GM06990 (cell line): ENCODE data around the gene CCDC187.

ENCODE experiments used
- DNase-seq: peaks from one replicate; pipeline ENCODE4 v3.0.0-alpha.2; 2011; ENCODE audit not compliant: insufficient read length; ENCODE audit errors: extremely low read depth
- H3K27me3 ChIP-seq: replicated peaks from 2 replicates; pipeline ENCODE4 v1.6.0; 2011; ENCODE audit warnings: low read length; ENCODE audit not compliant: control insufficient read depth, insufficient read depth
- H3K36me3 ChIP-seq: 2 replicates; pipeline ENCODE4 v1.5.1; 2011; ENCODE audit warnings: low read length; ENCODE audit not compliant: control insufficient read depth, insufficient read depth
- H3K4me3 ChIP-seq: replicated peaks from 2 replicates; pipeline ENCODE4 v1.5.1; 2011; ENCODE audit warnings: low read depth, mild to moderate bottlenecking, control low read depth, low read length
- TF ChIP-seq, protein P1 (sequence below): IDR thresholded peaks from 2 replicates; pipeline ENCODE4 v1.5.1; 2011; ENCODE audit warnings: low read length, control low read depth, mild to moderate bottlenecking, inconsistent platforms; ENCODE audit not compliant: insufficient read depth, poor library complexity, severe bottlenecking

CCDC187 gene

DNA sequence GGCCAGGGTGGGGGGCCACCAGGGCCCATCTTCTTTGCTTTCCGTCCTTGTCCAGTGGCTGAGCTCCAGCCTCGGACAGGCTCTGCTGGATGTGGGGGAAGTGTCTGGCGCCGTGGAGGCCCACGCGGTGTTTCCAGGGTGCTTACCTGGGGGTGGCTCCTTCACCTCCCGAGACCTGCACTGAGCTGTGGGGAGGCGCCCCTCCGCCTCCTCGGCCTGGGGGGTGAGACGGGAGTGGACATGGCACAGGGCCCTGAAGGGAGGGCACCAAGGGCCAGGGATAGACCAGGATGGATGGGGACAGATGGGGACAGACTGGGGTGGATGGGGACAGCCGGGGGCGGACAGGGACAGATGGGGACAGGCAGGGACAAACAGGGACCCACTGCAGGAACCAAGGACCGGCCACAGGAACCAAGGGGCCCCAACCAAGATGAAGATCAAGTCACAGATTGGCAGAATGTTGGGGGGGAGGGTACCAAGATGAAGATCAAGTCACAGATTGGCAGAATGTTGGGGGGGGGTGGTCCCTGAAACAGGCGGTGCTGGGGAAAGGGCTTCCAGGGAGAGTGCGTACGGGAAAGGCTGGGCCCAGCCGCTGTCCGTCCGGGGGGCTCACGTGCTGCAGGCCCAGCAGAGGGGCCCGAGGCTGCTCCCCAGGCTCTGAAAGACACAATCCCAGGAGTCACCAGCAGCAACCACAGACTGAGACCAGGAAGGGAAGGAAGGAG, 44.9 kb downstream of the CCDC187 start:
- no peak for DNase-seq
- Histone ChIP-seq H3K36me3 (no peaks in the 10 kb centered on the region), H3K27me3 (no peaks in the 10 kb centered on the region; the same call in 1 of the 2 replicates), H3K4me3 (no peak overlapping the region)
- TF ChIP-seq, protein P1, sequence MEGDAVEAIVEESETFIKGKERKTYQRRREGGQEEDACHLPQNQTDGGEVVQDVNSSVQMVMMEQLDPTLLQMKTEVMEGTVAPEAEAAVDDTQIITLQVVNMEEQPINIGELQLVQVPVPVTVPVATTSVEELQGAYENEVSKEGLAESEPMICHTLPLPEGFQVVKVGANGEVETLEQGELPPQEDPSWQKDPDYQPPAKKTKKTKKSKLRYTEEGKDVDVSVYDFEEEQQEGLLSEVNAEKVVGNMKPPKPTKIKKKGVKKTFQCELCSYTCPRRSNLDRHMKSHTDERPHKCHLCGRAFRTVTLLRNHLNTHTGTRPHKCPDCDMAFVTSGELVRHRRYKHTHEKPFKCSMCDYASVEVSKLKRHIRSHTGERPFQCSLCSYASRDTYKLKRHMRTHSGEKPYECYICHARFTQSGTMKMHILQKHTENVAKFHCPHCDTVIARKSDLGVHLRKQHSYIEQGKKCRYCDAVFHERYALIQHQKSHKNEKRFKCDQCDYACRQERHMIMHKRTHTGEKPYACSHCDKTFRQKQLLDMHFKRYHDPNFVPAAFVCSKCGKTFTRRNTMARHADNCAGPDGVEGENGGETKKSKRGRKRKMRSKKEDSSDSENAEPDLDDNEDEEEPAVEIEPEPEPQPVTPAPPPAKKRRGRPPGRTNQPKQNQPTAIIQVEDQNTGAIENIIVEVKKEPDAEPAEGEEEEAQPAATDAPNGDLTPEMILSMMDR, result no peak

DNA sequence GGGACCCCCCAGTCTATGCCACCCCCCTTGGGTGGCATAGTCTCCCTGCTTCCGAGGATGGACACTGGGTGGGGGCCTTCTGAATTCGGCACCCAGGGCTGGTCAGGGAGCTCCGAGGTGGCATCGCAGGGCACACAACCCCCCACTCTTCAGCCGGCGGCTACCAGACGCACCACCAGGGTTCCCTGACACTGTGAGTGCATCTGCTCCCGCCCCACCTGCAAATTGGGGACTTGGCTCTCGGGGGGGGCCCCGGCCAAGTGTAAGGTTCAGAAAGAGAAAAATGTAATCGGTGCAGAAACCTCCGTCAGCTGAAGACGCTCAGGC, 45.6 kb downstream of the CCDC187 start:
- Histone ChIP-seq H3K27me3 (no peaks in the 10 kb centered on the region; the same call in 1 of the 2 replicates), H3K4me3 (no peak overlapping the region), H3K36me3 (no peaks in the 10 kb centered on the region)
- TF ChIP-seq, protein P1, result no peak
- no peak for DNase-seq

DNA sequence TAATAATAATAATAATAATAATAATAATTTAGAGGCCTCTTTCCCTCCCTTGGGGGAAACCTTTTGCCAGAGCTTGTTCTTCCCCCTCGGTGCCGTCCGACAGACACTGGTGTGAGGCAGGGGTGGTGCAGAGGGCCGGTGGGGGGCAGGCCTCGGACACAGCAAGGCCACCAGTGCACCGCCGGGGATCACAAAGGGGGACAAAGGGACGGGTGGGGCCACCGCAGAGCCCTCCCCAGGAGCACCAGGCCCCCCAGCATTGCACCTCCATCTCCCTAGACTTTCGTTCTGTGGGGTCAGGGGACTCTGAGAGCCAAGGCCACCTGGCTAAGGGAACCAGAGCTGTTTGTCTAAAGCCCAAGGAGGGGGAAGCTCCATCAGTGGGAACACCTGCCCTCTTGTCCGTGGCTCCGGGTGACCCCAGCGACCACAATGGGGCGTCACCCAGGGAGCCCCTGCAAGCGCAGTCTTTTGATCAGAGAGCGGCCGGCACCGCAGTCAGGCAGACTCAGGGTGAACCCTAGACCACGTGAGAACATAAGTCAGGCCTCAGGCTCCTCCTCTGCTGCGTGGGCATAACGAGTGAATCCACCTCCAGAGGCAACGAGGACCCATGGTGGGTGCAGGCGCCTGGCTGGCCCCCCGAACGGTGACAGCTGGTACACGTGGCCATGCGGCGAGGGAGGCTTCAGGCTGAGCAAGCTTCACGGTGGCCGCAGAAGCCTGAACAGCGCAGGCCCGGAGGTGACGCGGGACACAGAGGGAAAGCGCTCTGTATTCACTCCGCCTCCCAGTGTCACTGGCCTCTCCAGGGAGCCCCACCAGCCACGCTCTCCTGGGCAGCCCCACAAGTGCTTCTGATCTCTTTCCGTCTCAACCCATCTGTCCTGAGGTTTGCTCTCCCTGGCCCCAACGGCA, 46.3 kb downstream of the CCDC187 start:
- DNase-seq, result no peak
- Histone ChIP-seq H3K36me3 (no peaks in the 10 kb centered on the region), H3K27me3 (no peaks in the 10 kb centered on the region; the same call in 1 of the 2 replicates), H3K4me3 (no peak overlapping the region)
- TF ChIP-seq, protein P1, result no peak

DNA sequence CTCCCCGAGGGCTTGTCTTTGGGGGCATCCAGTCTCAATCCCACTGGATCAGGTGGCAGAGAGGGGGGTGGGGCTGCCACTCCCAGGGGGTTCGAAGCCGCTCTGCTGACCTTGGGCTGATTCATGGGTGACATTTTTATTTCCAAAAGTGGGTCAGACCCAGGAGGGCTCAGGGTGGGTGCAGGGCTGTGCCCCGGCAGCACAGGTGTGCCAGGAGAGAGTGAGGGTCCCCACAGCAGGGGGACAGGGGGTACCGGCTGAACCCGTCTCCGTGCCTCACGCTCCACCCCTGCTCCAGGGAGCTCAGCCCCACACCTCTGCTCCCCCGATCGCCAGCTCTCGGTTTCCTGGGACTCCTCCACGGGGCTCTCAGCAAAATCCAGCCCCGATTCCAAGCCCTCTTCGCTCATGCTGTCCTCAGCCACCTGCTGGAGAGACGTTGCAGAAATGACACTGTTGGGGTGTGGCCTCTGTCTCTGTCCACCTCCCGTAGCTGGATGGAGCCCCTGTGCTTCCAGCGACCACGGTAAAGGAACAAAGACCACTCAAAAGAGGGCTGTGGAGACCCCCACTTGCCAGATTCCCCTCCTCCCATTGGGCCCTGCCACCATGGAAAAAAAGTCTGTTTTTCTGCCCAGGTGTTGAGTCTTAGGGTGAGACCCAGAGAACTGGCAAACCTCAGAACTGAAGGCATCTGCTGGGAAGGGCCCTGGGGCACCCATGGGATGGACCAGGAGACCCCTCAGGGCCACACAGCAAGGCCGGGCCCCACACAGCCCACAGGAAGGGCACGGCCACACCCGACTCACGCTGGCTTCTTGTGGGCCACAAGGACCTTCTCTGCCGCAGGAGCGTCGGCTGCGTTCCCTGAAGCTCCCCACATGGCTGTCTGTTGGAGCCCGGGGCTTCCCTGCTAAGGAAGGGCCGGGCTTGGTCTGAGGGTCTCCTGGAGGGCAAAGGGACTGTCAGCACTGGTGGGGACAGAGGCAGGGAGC, 47.7 kb downstream of the CCDC187 start:
- TF ChIP-seq, protein P1, result peak; percentile 23
- H3K4me3 ChIP-seq, result no peak overlapping the region
- H3K27me3 ChIP-seq, result no peaks in the 10 kb centered on the region; the same call in 1 of the 2 replicates
- no peak for DNase-seq
- H3K36me3 ChIP-seq, result no peaks in the 10 kb centered on the region

DNA sequence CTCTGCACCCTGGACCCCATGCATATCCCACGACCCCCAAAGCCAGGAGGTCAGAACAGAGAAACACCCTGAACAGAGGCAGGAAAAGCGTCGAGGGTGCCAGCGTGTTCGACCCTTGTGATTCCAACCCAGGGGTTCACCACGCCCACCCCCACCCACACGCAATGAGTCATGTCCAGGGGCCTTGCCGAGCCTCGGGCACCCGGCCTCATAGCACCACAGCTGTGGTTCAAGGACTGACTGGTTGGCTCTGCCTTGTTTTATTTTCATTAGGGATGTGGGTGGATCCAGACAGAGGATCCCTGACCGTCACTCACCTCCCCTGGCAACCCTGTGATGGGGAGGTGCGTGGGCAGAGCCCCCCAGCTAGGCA, 48.7 kb downstream of the CCDC187 start:
- no peaks in the 10 kb centered on the region; the same call in 1 of the 2 replicates for H3K27me3 ChIP-seq
- no peak for DNase-seq
- H3K36me3 ChIP-seq, result no peaks in the 10 kb centered on the region
- H3K4me3 ChIP-seq, result no peak overlapping the region
- TF ChIP-seq, protein P1, result no peak
